ENCODE data around the gene SPRR5.

The SPRR5 gene

DNA sequence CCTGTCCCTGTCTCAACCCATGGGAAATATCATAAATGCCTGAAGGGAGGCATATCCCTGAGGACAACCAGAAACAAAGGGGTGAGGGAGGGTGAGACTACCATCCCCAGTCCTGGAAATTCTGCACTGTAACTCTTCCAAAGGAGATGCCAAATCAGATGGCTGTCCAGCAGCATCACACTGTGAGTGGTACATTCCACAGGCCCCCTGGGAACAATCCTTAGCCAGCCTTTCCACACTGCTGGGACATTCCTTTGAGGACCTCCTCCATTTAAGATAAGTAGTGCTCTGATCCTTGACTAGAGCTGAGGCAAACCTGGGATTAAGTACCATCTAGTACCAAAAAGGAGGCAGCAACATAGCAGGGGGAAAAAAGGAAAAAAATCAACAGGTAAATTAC is 27.9 kb upstream of the SPRR5 start:
- no peak for ATAC-seq (replicated peaks; ENCODE audit: extremely low read depth, poor library complexity, severe bottlenecking)
- no peak overlapping the region for H3K4me3 Mint-ChIP-seq
- peaks cover 53% of the 10 kb centered on the region for H3K27me3 Mint-ChIP-seq

GRCh38 chr1:152924191-152924590 is 22.8 kb upstream of the SPRR5 start:
- Mint-ChIP-seq H3K27me3 (peaks cover 32% of the 10 kb centered on the region), H3K36me3 (ENCODE audit: insufficient read depth) (no peaks in the 10 kb centered on the region), H3K4me3 (no peak overlapping the region), H3K9me3 (no peaks in the 10 kb centered on the region), H3K4me1 (no peaks in the 10 kb centered on the region), H3K27ac (ENCODE audit: low read depth) (no peak overlapping the region)
- no peak for DNase-seq (ENCODE audit: low spot score in 2 of 2)
- no peak for ATAC-seq (replicated peaks; ENCODE audit: extremely low read depth, poor library complexity, severe bottlenecking)

More for the DNA sequence above, 27.9 kb upstream of the SPRR5 start:
- Mint-ChIP-seq H3K36me3 (ENCODE audit: insufficient read depth) (no peaks in the 10 kb centered on the region), H3K9me3 (no peaks in the 10 kb centered on the region), H3K4me1 (no peaks in the 10 kb centered on the region), H3K27ac (ENCODE audit: low read depth) (no peak overlapping the region)
- no peak for DNase-seq (ENCODE audit: low spot score in 2 of 2)

GRCh38 chr1:152926091-152926490 is 20.9 kb upstream of the SPRR5 start:
- Mint-ChIP-seq H3K36me3 (ENCODE audit: insufficient read depth) (no peaks in the 10 kb centered on the region), H3K27ac (ENCODE audit: low read depth) (no peak overlapping the region), H3K9me3 (no peaks in the 10 kb centered on the region), H3K4me3 (no peak overlapping the region), H3K27me3 (peaks cover 36% of the 10 kb centered on the region), H3K4me1 (no peaks in the 10 kb centered on the region)
- ATAC-seq (replicated peaks; ENCODE audit: extremely low read depth, poor library complexity, severe bottlenecking) (no peak), DNase-seq (ENCODE audit: low spot score in 2 of 2) (no peak)

DNA sequence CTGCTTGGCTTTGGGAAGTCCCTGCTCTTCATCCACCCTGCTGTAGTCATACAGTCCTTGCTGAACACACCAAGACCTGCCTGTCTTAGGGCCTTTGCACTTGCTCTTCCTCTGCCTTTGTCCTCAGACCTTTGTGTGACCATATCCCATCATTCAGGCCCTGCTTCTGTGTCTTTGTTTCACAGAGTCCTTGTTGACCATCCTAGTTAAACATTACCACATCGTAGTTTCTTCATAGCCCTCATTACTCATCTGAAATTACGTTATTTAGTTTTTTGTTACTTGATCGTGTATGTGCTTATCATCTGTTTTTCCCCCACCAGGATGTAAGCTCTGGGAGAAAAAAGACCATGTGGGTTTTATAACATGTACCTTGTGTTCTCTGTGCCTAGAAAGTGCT is 18.3 kb upstream of the SPRR5 start:
- no peak overlapping the region for H3K27ac Mint-ChIP-seq (ENCODE audit: low read depth)
- ATAC-seq (replicated peaks; ENCODE audit: extremely low read depth, poor library complexity, severe bottlenecking) (no peak), DNase-seq (ENCODE audit: low spot score in 2 of 2) (no peak)
- no peaks in the 10 kb centered on the region for H3K4me1 Mint-ChIP-seq
- H3K9me3 Mint-ChIP-seq = no peaks in the 10 kb centered on the region
- no peak overlapping the region for H3K4me3 Mint-ChIP-seq
- H3K36me3 Mint-ChIP-seq (ENCODE audit: insufficient read depth) = no peaks in the 10 kb centered on the region
- peaks cover 23% of the 10 kb centered on the region for H3K27me3 Mint-ChIP-seq

DNA sequence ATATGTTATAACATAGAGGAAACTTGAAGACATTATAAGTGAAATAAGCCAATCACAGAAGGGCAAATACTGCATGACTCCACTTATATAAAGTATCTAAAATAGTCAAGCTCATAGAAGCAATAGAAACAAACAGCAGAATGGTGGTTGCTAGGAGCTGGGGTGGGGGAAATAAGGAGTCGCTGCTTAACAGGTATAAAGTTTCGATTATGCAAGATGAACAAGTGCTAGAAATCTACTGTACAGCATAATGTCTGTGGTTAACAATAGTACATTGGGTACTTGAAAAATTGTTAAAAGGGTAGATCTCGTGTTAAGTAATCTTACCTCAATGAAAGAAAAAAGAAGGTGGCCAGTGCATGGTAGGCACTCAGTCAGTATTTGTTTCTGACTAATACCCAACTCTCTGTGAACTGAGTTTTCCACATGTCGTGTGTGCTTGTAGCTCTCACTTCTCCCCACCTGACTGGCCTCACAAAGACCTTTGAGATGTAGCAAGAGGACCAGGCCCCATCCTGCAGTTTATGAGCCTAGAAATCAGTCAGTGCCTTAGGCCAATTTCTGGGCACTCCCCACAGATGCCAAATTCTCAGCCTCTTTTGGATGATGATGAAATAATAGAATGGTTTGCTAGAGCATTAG is 14.7 kb upstream of the SPRR5 start:
- DNase-seq (ENCODE audit: low spot score in 2 of 2) = no peak
- H3K36me3 Mint-ChIP-seq (ENCODE audit: insufficient read depth) = no peaks in the 10 kb centered on the region
- no peaks in the 10 kb centered on the region for H3K9me3 Mint-ChIP-seq
- H3K4me3 Mint-ChIP-seq = no peak overlapping the region
- no peak overlapping the region for H3K27ac Mint-ChIP-seq (ENCODE audit: low read depth)
- H3K4me1 Mint-ChIP-seq = no peaks in the 10 kb centered on the region
- no peak for ATAC-seq (replicated peaks; ENCODE audit: extremely low read depth, poor library complexity, severe bottlenecking)
- peaks cover 7% of the 10 kb centered on the region for H3K27me3 Mint-ChIP-seq

DNA sequence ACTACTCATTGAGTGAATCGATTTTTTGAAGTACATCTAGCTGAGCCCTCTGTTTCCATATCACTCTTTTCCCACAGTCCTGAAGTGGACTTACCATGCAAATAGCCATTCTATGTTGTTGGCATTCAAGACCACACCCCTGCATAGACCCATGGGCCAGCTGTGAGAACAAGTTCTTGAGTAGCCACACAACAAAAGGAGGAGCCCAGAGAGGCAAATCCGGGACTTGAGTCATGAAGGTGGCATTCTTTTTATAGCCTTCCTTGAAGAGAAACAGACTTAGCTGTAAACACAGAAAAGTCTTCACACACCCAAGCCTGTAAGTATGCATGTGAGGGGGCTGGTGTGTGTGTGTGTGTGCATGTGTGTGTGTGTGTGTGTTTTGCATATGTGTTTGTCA is 13.8 kb upstream of the SPRR5 start:
- H3K9me3 Mint-ChIP-seq = no peaks in the 10 kb centered on the region
- H3K4me3 Mint-ChIP-seq = no peak overlapping the region
- no peak for ATAC-seq (replicated peaks; ENCODE audit: extremely low read depth, poor library complexity, severe bottlenecking)
- no peak overlapping the region for H3K27ac Mint-ChIP-seq (ENCODE audit: low read depth)
- no peaks in the 10 kb centered on the region for H3K4me1 Mint-ChIP-seq
- no peak for DNase-seq (ENCODE audit: low spot score in 2 of 2)
- H3K36me3 Mint-ChIP-seq (ENCODE audit: insufficient read depth) = no peaks in the 10 kb centered on the region
- peaks cover 7% of the 10 kb centered on the region for H3K27me3 Mint-ChIP-seq

- H3K27ac Mint-ChIP-seq (ENCODE audit: low read depth) = no peak overlapping the region
- H3K4me3 Mint-ChIP-seq = no peak overlapping the region
- H3K9me3 Mint-ChIP-seq = no peaks in the 10 kb centered on the region
- H3K27me3 Mint-ChIP-seq = peaks cover 12% of the 10 kb centered on the region
- no peaks in the 10 kb centered on the region for H3K36me3 Mint-ChIP-seq (ENCODE audit: insufficient read depth)
- DNase-seq (ENCODE audit: low spot score in 2 of 2) (no peak), ATAC-seq (replicated peaks; ENCODE audit: extremely low read depth, poor library complexity, severe bottlenecking) (no peak)
- no peaks in the 10 kb centered on the region for H3K4me1 Mint-ChIP-seq
Observed at GRCh38 chr1:152940614-152941013, 6.4 kb upstream of the SPRR5 start.

DNA sequence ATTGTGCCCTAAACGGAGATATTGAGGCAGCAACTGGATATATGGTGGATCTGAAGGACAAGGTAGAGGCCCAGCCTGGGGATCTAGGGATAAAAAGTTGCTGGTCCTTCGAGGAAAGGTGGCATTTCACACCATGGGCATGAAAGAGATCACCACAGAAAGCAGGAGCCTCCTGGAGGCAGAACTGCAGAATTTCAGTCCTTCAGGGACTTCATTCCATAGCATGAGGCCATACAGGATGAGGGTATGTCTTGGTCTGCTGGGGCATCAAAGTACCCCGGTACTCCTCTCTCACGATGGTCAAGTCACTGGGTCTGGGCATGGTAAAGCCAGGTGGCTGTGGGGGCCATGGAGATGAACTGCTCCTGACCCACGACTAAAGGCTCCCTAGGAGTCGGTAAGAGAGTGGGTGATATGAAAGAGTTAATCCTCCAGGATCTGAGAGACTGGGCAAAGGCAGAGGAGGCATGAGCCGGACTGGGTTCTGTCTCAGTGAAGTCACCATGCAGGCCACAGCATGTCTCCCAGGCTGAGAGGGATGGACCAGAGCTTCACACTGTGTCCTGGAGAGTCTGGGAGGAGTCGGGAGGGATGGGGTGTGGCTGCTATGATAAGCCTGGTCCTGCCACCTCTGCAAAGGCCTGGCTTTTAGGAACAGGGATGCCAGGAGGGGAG is 5.8 kb upstream of the SPRR5 start:
- Mint-ChIP-seq H3K27ac (ENCODE audit: low read depth) (no peak overlapping the region), H3K27me3 (peaks cover 16% of the 10 kb centered on the region), H3K4me1 (no peaks in the 10 kb centered on the region), H3K36me3 (ENCODE audit: insufficient read depth) (no peaks in the 10 kb centered on the region), H3K9me3 (no peaks in the 10 kb centered on the region), H3K4me3 (no peak overlapping the region)
- no peak for ATAC-seq (replicated peaks; ENCODE audit: extremely low read depth, poor library complexity, severe bottlenecking)
- no peak for DNase-seq (ENCODE audit: low spot score in 2 of 2)

- Mint-ChIP-seq H3K27me3 (peaks cover 26% of the 10 kb centered on the region), H3K4me3 (no peak overlapping the region), H3K27ac (ENCODE audit: low read depth) (no peak overlapping the region), H3K36me3 (ENCODE audit: insufficient read depth) (no peaks in the 10 kb centered on the region), H3K9me3 (no peaks in the 10 kb centered on the region), H3K4me1 (no peaks in the 10 kb centered on the region)
- DNase-seq (ENCODE audit: low spot score in 2 of 2) = no peak
- ATAC-seq (replicated peaks; ENCODE audit: extremely low read depth, poor library complexity, severe bottlenecking) = no peak
Observed at GRCh38 chr1:152942161-152942560, 4.8 kb upstream of the SPRR5 start.

DNA sequence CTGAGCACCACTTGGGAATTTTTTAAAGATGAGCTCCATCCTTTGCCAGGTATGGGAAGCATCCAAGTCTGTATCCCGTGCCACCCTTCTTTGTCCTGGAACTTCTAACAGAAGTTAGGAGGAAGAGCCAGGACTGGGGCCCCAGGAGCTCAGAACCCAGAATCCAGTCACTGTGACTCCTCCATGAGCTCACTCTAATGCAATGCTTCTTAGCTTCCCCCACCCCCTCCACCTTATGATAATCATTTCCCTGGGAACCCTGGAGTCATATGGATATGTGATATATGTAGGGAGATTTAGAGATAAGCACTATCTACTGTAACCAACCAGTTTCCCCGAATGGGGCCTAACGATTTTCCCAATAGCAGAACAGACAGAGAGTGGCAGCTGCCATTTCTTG is 758 bp upstream of the SPRR5 start:
- Mint-ChIP-seq H3K27me3 (peaks cover 33% of the 10 kb centered on the region), H3K9me3 (no peaks in the 10 kb centered on the region), H3K4me3 (no peak overlapping the region), H3K4me1 (no peaks in the 10 kb centered on the region), H3K36me3 (ENCODE audit: insufficient read depth) (no peaks in the 10 kb centered on the region), H3K27ac (ENCODE audit: low read depth) (no peak overlapping the region)
- no peak for DNase-seq (ENCODE audit: low spot score in 2 of 2)
- no peak for ATAC-seq (replicated peaks; ENCODE audit: extremely low read depth, poor library complexity, severe bottlenecking)

DNA sequence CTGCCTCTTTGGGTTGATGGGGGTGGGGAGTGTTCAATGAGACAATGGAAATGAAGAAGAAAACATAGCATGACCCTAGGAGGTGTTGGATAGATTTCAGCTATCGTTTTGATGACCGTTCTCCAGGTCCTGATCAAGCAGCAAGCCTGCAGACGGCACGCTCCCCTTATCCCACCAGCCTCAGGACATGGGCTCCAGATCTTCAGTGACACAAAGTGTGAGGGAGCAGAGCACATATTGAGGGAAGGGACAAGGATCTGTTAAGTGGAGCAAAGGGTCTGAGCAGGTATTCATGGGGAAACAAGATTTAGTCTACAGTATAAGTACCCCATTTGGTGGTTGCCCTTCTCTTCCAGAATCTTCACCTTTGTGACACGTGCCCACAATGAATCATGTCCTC is 4.7 kb downstream of the SPRR5 start:
- peaks cover 45% of the 10 kb centered on the region for H3K27me3 Mint-ChIP-seq
- H3K9me3 Mint-ChIP-seq = no peaks in the 10 kb centered on the region
- ATAC-seq (replicated peaks; ENCODE audit: extremely low read depth, poor library complexity, severe bottlenecking) (no peak), DNase-seq (ENCODE audit: low spot score in 2 of 2) (no peak)
- no peaks in the 10 kb centered on the region for H3K36me3 Mint-ChIP-seq (ENCODE audit: insufficient read depth)
- H3K4me1 Mint-ChIP-seq = no peaks in the 10 kb centered on the region
- no peak overlapping the region for H3K27ac Mint-ChIP-seq (ENCODE audit: low read depth)
- H3K4me3 Mint-ChIP-seq = no peak overlapping the region

GRCh38 chr1:152953761-152954160 is 6.8 kb downstream of the SPRR5 start:
- no peak for DNase-seq (ENCODE audit: low spot score in 2 of 2)
- Mint-ChIP-seq H3K4me1 (no peaks in the 10 kb centered on the region), H3K36me3 (ENCODE audit: insufficient read depth) (no peaks in the 10 kb centered on the region), H3K4me3 (no peak overlapping the region), H3K27ac (ENCODE audit: low read depth) (no peak overlapping the region), H3K27me3 (peaks cover 40% of the 10 kb centered on the region), H3K9me3 (no peaks in the 10 kb centered on the region)
- no peak for ATAC-seq (replicated peaks; ENCODE audit: extremely low read depth, poor library complexity, severe bottlenecking)

- Mint-ChIP-seq H3K36me3 (ENCODE audit: insufficient read depth) (no peaks in the 10 kb centered on the region), H3K27ac (ENCODE audit: low read depth) (no peak overlapping the region), H3K4me3 (no peak overlapping the region), H3K9me3 (no peaks in the 10 kb centered on the region), H3K27me3 (peaks cover 45% of the 10 kb centered on the region), H3K4me1 (no peaks in the 10 kb centered on the region)
- DNase-seq (ENCODE audit: low spot score in 2 of 2) (no peak), ATAC-seq (replicated peaks; ENCODE audit: extremely low read depth, poor library complexity, severe bottlenecking) (no peak)
Observed at GRCh38 chr1:152954436-152954835, 7.4 kb downstream of the SPRR5 start.

Data from central memory CD8-positive, alpha-beta T cell (primary cell).